GM10266 (cell line): ENCODE measurements around the gene GRID1.

Experiments used
- DNase-seq: peaks from one replicate; pipeline ENCODE4 v3.0.0; 2012; ENCODE audit errors: extremely low spot score
- CTCF ChIP-seq: IDR thresholded peaks from 2 replicates; pipeline ENCODE4 v1.5.1; 2012; ENCODE audit warnings: mild to moderate bottlenecking, low read depth; ENCODE audit not compliant: control insufficient read depth, insufficient read depth; ENCODE audit errors: missing control alignments

Gene GRID1

GRCh38 chr10:85581371-85581770 is 785.2 kb downstream of the GRID1 start:
- TF ChIP-seq CTCF, result no peak

GRCh38 chr10:85580585-85580984 is 786.0 kb downstream of the GRID1 start:
- no peak for TF ChIP-seq CTCF
- no peak for DNase-seq

More at GRCh38 chr10:85581371-85581770, 785.2 kb downstream of the GRID1 start:
- no peak for DNase-seq

GRCh38 chr10:85578860-85579259 is 787.7 kb downstream of the GRID1 start:
- TF ChIP-seq CTCF, result no peak

GRCh38 chr10:85575441-85575840 is 791.2 kb downstream of the GRID1 start:
- no peak for TF ChIP-seq CTCF
- DNase-seq, result no peak

More at GRCh38 chr10:85578860-85579259, 787.7 kb downstream of the GRID1 start:
- DNase-seq, result no peak

- DNase-seq, result no peak
- TF ChIP-seq CTCF, result no peak
These were observed 795.7 kb downstream of the GRID1 start for GRCh38 chr10:85570871-85571270.

GRCh38 chr10:85565381-85565780 is 801.2 kb downstream of the GRID1 start:
- TF ChIP-seq CTCF, result no peak
- no peak for DNase-seq

GRCh38 chr10:85558533-85558932 is 808.1 kb downstream of the GRID1 start:
- TF ChIP-seq CTCF, result no peak
- no peak for DNase-seq
